Retinal pigment epithelial cell (primary cell): ENCODE data around the gene C2.

ENCODE experiments used
- DNase-seq: peaks from one replicate; pipeline ENCODE4 v3.0.0-alpha.2; 2010; ENCODE audit warnings: low read depth
- H3K4me3 ChIP-seq: 2 replicates; pipeline ENCODE4 v1.5.1; 2011; ENCODE audit warnings: mild to moderate bottlenecking, low read length, control low read depth, moderate library complexity
- TF ChIP-seq, protein P1 (sequence below): conservative IDR thresholded peaks from 2 replicates; pipeline ENCODE4 v1.5.1; 2011; ENCODE audit warnings: low read depth, low read length, control low read depth, inconsistent platforms

Gene C2

GRCh38 chr6:31967926-31968320, 40.4 kb downstream of the C2 start:
- TF ChIP-seq, protein P1, sequence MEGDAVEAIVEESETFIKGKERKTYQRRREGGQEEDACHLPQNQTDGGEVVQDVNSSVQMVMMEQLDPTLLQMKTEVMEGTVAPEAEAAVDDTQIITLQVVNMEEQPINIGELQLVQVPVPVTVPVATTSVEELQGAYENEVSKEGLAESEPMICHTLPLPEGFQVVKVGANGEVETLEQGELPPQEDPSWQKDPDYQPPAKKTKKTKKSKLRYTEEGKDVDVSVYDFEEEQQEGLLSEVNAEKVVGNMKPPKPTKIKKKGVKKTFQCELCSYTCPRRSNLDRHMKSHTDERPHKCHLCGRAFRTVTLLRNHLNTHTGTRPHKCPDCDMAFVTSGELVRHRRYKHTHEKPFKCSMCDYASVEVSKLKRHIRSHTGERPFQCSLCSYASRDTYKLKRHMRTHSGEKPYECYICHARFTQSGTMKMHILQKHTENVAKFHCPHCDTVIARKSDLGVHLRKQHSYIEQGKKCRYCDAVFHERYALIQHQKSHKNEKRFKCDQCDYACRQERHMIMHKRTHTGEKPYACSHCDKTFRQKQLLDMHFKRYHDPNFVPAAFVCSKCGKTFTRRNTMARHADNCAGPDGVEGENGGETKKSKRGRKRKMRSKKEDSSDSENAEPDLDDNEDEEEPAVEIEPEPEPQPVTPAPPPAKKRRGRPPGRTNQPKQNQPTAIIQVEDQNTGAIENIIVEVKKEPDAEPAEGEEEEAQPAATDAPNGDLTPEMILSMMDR, result no peak
- H3K4me3 ChIP-seq, result no peak overlapping the region
- no peak for DNase-seq

- H3K4me3 ChIP-seq, result no peak overlapping the region
- no peak for DNase-seq
- TF ChIP-seq, protein P1, result no peak
Observed at GRCh38 chr6:31968326-31968725, 40.8 kb downstream of the C2 start.

DNA sequence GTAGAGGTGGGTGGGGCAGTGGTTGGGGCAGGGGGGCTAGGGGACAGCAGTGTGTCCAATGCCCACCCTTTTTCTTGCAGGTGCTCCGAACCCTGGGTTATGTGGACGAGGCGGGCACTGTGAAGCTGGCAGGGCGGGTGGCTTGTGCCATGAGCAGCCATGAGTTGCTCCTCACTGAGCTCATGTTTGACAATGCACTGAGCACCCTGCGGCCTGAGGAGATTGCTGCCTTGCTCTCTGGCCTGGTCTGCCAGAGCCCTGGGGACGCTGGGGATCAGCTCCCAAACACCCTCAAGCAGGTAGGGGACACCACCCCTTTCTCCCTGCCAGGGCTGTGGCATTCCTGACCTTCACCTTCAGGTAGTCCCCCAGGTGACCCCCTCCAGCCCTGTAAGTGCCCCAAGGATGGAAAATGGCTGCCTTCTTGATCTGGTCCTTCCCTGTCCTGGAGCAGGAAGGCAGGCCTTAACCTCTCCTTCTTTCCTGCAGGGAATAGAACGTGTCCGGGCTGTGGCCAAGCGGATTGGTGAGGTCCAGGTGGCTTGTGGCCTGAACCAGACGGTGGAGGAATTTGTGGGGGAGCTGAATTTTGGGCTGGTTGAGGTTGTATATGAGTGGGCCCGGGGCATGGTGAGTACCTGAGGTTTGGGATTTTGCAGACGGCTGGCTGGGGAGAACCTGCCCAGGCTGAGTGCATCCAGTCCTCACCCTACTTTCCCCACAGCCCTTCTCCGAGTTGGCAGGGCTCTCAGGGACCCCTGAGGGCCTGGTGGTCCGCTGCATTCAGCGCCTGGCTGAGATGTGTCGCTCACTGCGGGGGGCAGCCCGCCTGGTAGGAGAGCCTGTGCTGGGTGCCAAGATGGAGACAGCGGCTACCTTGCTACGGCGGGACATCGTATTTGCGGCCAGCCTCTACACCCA, 41.5 kb downstream of the C2 start:
- DNase-seq, result no peak
- no peak overlapping the region for H3K4me3 ChIP-seq
- TF ChIP-seq, protein P1, result no peak

- H3K4me3 ChIP-seq, result peak overlapping the region; percentile 91
- TF ChIP-seq, protein P1, result no peak
- no peak for DNase-seq
Observed at GRCh38 chr6:31969712-31970603, 42.4 kb downstream of the C2 start.

DNA sequence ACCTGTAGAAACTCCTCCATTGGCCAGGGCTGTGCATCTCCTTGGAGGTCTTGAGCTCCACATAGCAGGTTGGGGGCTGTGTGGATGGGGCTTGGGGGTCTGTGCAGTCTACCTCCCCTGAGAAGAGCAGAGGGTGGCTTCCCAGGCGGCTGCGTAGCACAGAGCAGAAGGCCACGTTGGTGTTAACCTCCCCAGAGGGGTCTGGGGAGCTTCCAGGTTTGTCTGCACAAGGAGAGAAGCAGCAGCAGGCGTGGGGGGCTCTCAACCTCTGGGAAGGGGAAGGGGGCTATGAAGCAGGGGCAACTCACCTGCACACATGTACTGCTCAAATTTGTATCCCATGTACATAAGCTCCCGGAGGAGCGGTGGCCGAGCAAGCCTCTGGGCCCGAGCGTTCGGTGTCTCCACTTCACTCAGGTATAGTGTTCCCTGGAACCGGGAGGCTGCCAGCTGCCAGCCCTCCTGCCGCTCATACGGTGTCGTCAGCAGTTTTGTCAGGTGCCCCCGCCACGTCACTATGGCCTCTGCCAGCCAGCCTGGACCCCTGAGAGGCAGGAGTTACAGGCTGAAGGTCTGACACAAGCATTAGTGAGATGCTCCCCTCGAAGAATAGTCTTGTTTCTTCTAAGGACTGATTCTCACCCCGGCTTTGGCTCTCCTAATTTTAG, 43.2 kb downstream of the C2 start:
- TF ChIP-seq, protein P1, result no peak
- no peak for DNase-seq
- peak overlapping the region; percentile 91 for H3K4me3 ChIP-seq

DNA sequence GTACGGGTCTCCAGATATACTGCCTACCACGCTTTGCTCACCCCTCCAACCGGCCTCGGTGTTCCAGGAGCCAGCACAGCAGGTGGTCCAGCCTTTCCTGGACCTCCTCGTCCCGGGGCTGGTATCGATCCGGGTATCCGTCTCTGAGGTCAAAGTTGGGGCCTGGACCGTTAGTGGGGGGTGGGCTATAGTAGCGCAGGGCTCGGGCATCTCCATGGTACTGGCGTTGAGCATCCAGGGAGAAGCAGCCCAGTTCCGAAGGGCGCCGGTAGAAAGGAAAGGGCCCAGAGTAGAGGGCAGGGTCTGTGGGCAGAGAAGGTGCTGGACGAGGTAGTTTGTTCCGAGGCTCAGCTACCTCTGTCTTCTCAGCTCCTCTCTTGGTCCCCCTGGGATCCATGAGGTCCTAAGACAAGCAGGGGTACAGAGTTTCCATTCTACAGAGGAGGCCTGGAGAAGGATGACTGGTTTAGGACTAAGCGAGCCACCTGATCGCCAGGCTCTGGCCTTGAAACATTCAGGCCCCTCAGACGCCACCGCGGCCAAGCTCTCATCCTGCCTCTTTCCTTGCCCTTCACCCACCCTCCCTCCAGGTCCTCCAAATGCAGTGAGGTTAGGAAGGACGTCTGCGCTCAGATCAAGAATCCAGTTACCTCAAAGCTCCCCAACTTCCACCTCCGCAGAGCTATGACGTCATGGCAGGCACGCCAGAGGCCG, 43.9 kb downstream of the C2 start:
- TF ChIP-seq, protein P1, result no peak

More for the DNA sequence above, 43.9 kb downstream of the C2 start:
- no peak for DNase-seq
- peak overlapping the region; percentile 91 for H3K4me3 ChIP-seq
